IMR-90 (cell line): ENCODE measurements around the gene AFDN. TPM values are rescaled to one million over a fixed set of nuclear protein-coding genes. Genes with fewer than 3 reads are reported as not detected.

Experiments used
- ATAC-seq: fragments of 200-7000 bp; cut with Tn5 transposase; 2 replicates; pipeline ENCODE4 v1.9.1; 2020; ENCODE audit warnings: low read depth, mild to moderate bottlenecking, moderate library complexity
- BruUV-seq: library from RNA; stranded (reverse); fragments of 400-500 nt; replicated peaks from 2 replicates; lab custom pipeline; 2021; lab: Mats Ljungman, UMichigan
- CTCF ChIA-PET: fragments of 300-600 bp; formaldehyde crosslinking; extraction: SDS; loops from one replicate; lab custom pipeline; 2021; ENCODE audit warnings: antibody characterized with exemption; lab: Yijun Ruan, JAX
- POLR2A ChIA-PET: fragments of 300-600 bp; sonication (Branson Sonifier 250); formaldehyde crosslinking; loops from one replicate; lab custom pipeline; 2022; ENCODE audit warnings: antibody characterized with exemption; ENCODE audit not compliant: unreplicated experiment; lab: Charles Lee
- DNase-seq: peaks from one replicate; pipeline ENCODE4 v3.0.0; 2013
- H2AFZ ChIP-seq: replicated peaks from 2 replicates; pipeline ENCODE3; 2013; ENCODE audit warnings: low read length, mild to moderate bottlenecking; ENCODE audit not compliant: poor library complexity
- H2AK5ac ChIP-seq: 2 replicates; pipeline ENCODE4 v1.6.1; 2013; ENCODE audit warnings: low read depth, low read length, inconsistent platforms
- H2AK9ac ChIP-seq: replicated peaks from 2 replicates; pipeline ENCODE3; 2013; ENCODE audit warnings: mild to moderate bottlenecking, low read depth, low read length, moderate library complexity; ENCODE audit not compliant: poor library complexity
- H2BK120ac ChIP-seq: 2 replicates; pipeline ENCODE4 v1.6.1; 2013; ENCODE audit warnings: low read depth, low read length, inconsistent platforms
- H2BK15ac ChIP-seq: 3 replicates; pipeline ENCODE4 v1.6.1; 2013; ENCODE audit warnings: low read depth, low read length, inconsistent platforms
- H2BK20ac ChIP-seq: 2 replicates; pipeline ENCODE4 v1.6.1; 2013; ENCODE audit warnings: low read depth, mild to moderate bottlenecking, inconsistent platforms, low read length, moderate library complexity
- H2BK5ac ChIP-seq: 2 replicates; pipeline ENCODE4 v1.6.1; 2013; ENCODE audit warnings: mild to moderate bottlenecking, low read depth, low read length, inconsistent platforms; ENCODE audit not compliant: poor library complexity, severe bottlenecking
- H3K14ac ChIP-seq: replicated peaks from 2 replicates; pipeline ENCODE4 v1.6.1; 2013; ENCODE audit warnings: low read depth, low read length, inconsistent platforms
- H3K18ac ChIP-seq: 2 replicates; pipeline ENCODE4 v1.6.1; 2013; ENCODE audit warnings: low read depth, low read length, control low read depth
- H3K23ac ChIP-seq: 2 replicates; pipeline ENCODE4 v1.6.1; 2013; ENCODE audit warnings: low read depth, low read length, inconsistent platforms
- H3K27ac ChIP-seq: 2 replicates; pipeline ENCODE4 v1.5.1; 2013; ENCODE audit warnings: mild to moderate bottlenecking, control low read depth, low read length; ENCODE audit not compliant: insufficient read depth
- H3K27me3 ChIP-seq: 2 replicates; pipeline ENCODE4 v1.6.1; 2013; ENCODE audit warnings: low read length; ENCODE audit not compliant: control insufficient read depth, insufficient read depth
- H3K36me3 ChIP-seq: 2 replicates; pipeline ENCODE4 v1.6.1; 2013; ENCODE audit warnings: low read length, mixed read lengths; ENCODE audit not compliant: control insufficient read depth, insufficient read depth
- H3K4ac ChIP-seq: 2 replicates; pipeline ENCODE4 v1.6.1; 2013; ENCODE audit warnings: low read depth, low read length, inconsistent platforms
- H3K4me1 ChIP-seq: 2 replicates; pipeline ENCODE4 v1.6.1; 2013; ENCODE audit warnings: low read length, mixed read lengths; ENCODE audit not compliant: control insufficient read depth, insufficient read depth
- H3K4me2 ChIP-seq: 2 replicates; pipeline ENCODE4 v1.6.1; 2013; ENCODE audit warnings: low read depth, mild to moderate bottlenecking, control low read depth, low read length, moderate library complexity
- H3K4me3 ChIP-seq: 2 replicates; pipeline ENCODE4 v1.5.1; 2013; ENCODE audit warnings: low read depth, mild to moderate bottlenecking, control low read depth, low read length, moderate library complexity; ENCODE audit not compliant: insufficient read depth
- H3K56ac ChIP-seq: 2 replicates; pipeline ENCODE4 v1.6.1; 2013; ENCODE audit warnings: low read length, inconsistent platforms; ENCODE audit not compliant: insufficient read depth; ENCODE audit errors: extremely low read depth
- H3K79me1 ChIP-seq, 2 experiments: 2 replicates each; pipeline ENCODE4 v1.6.1; 2013; ENCODE audit warnings: low read length in 2 of 2, inconsistent platforms in 1 of 2, low read depth in 1 of 2
- H3K9ac ChIP-seq: 2 replicates; pipeline ENCODE4 v1.6.1; 2013; ENCODE audit warnings: low read depth, low read length, control low read depth
- H3K9me1 ChIP-seq: 2 replicates; pipeline ENCODE4 v1.6.1; 2013; ENCODE audit warnings: low read length, inconsistent platforms; ENCODE audit not compliant: insufficient read depth
- H3K9me3 ChIP-seq: 2 replicates; pipeline ENCODE4 v1.6.1; 2013; ENCODE audit warnings: low read length; ENCODE audit not compliant: control insufficient read depth, insufficient read depth
- H4K20me1 ChIP-seq: 2 replicates; pipeline ENCODE4 v1.6.1; 2013; ENCODE audit warnings: low read length, inconsistent platforms; ENCODE audit not compliant: insufficient read depth
- H4K5ac ChIP-seq: 2 replicates; pipeline ENCODE4 v1.6.1; 2013; ENCODE audit warnings: mild to moderate bottlenecking, low read depth, low read length, control low read depth
- H4K8ac ChIP-seq, 2 experiments: 2 replicates each; pipeline ENCODE4 v1.6.1; 2013; ENCODE audit warnings: low read depth in 2 of 2, low read length in 2 of 2, control low read depth in 1 of 2, inconsistent platforms in 1 of 2
- H4K91ac ChIP-seq: 2 replicates; pipeline ENCODE4 v1.6.1; 2013; ENCODE audit warnings: low read depth, low read length, inconsistent platforms; ENCODE audit not compliant: insufficient read depth
- FOS ChIP-seq: fragments of 150-350 bp; IDR thresholded peaks from 2 replicates; pipeline ENCODE4 v1.6.1; 2016; ENCODE audit warnings: low read depth, low read length
- MAFK ChIP-seq: IDR thresholded peaks from 2 replicates; pipeline ENCODE4 v1.6.1; 2012; ENCODE audit warnings: low read depth, low read length, improper control_type of control experiment
- MXI1 ChIP-seq: IDR thresholded peaks from 2 replicates; pipeline ENCODE4 v1.6.1; 2012; ENCODE audit warnings: low read depth, mild to moderate bottlenecking, low read length, moderate library complexity, borderline replicate concordance
- NFE2L2 ChIP-seq: fragments of 150-350 bp; IDR thresholded peaks from 2 replicates; pipeline ENCODE4 v1.6.1; 2016; ENCODE audit warnings: low read depth, mild to moderate bottlenecking, low read length
- RCOR1 ChIP-seq: IDR thresholded peaks from 2 replicates; pipeline ENCODE4 v1.6.1; 2012; ENCODE audit warnings: mild to moderate bottlenecking, low read length, improper control_type of control experiment; ENCODE audit not compliant: insufficient replicate concordance
- WGBS, 2 experiments: methylation state at CpG; one replicate each; pipeline versions ENCODE4 v1.1.5 to v1.1.7; 2013; ENCODE audit warnings: missing lambda C conversion rate in 2 of 2; ENCODE audit not compliant: insufficient read length in 1 of 2; ENCODE audit errors: extremely low coverage in 2 of 2; 5-methylcytosine and 5-hydroxymethylcytosine counted together
- dilution Hi-C: fragments of 300-500 bp; cut with HindIII; formaldehyde crosslinking; loops from one replicate; pipeline ENCODE4 v1.14.3; 2018; ENCODE audit warnings: low sequenced_read_pairs; ENCODE audit not compliant: unreplicated experiment
- in situ Hi-C: fragments of 300-500 bp; cut with MboI; formaldehyde crosslinking; loops from 3 replicates; pipeline ENCODE4 v1.14.3; 2019; ENCODE audit warnings: low sequenced_read_pairs, inconsistent platforms, mixed read lengths
- intact Hi-C: fragments of 100-400 bp; cut with micrococcal nuclease; formaldehyde crosslinking; loops from 2 replicates; pipeline ENCODE4 v1.10.0; 2022
- polyA plus RNA-seq, 3 experiments: library from polyadenylated mRNA; depleted of rRNA; stranded (reverse); fragments of >200 nt; gene quantifications; 2 replicates each; pipeline ENCODE4 v1.2.3, GENCODE V29; 2012; ENCODE audit warnings: low replicate concordance in 1 of 3
- total RNA-seq: library from RNA; depleted of rRNA; stranded (reverse); fragments of >200 nt; gene quantifications from 2 replicates; pipeline ENCODE4 v1.2.3, GENCODE V29; 2012

The AFDN gene
- total and polyA plus RNA-seq, 2 of the 4 experiments (the other 2 are of a cell fraction): 11.6 to 20.8 TPM

DNA sequence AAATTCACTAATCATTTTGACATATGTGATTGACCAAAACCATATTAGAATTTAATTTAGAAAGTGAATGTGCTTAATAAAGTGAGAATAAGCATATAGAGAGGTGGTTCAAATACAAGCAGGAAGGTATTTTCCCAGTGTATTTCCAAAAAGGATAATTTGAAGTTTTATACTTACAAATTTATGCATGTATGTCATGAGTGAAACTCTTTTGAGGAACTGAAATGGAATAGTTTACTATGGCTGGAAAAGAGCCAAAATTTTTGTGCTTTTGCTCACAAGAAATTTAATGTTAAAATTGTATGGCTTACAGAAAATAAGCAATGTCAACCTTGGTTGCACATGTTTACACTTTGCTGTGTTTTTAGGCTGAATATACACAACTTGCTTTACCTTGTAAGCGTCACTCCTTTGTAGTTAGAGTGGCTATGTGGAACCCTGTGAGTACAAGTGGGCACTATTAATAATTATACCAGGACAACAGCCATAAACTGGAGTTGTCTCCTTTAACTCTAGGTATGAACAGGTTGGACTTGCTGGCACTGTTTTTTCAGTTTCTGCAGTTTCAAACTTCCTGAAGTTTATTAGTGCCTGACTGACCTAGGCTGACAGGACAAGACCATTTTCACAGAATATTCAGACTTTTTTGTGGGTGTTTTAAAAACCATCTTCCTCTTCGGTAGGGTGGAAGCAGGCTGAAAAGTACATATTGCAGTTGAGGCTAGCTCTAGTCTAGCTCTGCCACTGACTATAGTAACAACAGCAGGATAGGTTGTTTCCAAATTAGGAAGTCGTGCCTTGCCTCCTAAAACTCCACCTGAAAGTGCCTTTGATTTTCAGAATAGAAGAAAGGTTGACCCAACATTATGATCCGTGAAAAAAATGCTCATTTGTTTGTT is 6.0 kb downstream of the AFDN start:
- POLR2A ChIA-PET: no interaction called here

More for the DNA sequence above, 6.0 kb downstream of the AFDN start:
- no peaks in the 10 kb centered on the region for H3K27me3 ChIP-seq
- H3K9ac ChIP-seq: no peak overlapping the region
- no peak overlapping the region for H2AK9ac ChIP-seq
- H2BK15ac ChIP-seq: no peak overlapping the region
- no peak overlapping the region for H2BK20ac ChIP-seq
- no peak overlapping the region for H2BK5ac ChIP-seq
- peaks cover 16% of the 10 kb centered on the region for H4K20me1 ChIP-seq
- H2AK5ac ChIP-seq: no peak overlapping the region
- no peak overlapping the region for H3K18ac ChIP-seq
- no peaks in the 10 kb centered on the region for H3K4me1 ChIP-seq
- no peak overlapping the region for H2BK120ac ChIP-seq
- no peak overlapping the region for H4K8ac ChIP-seq
- no peak overlapping the region for H2AFZ ChIP-seq
- no peak overlapping the region for H4K5ac ChIP-seq
- H3K14ac ChIP-seq: no peak overlapping the region
- H4K91ac ChIP-seq: no peak overlapping the region
- no CpG with 5 or more reads among the region's 4 CpGs for WGBS, 2 experiments
- H3K56ac ChIP-seq: no peak overlapping the region
- no TSS peak for BruUV-seq
- H3K36me3 ChIP-seq: no peaks in the 10 kb centered on the region
- intact Hi-C loops: loop anchor here (2.0 kb wide), 1 partner anchor 16 kb away; no protein-coding TSS in a partner anchor
- H3K9me3 ChIP-seq: no peaks in the 10 kb centered on the region
- no peak overlapping the region for H3K4ac ChIP-seq
- H3K27ac ChIP-seq: no peak overlapping the region
- H3K4me3 ChIP-seq: no peak overlapping the region
- no peak overlapping the region for H3K4me2 ChIP-seq
- CTCF ChIA-PET: no interaction called here
- H3K23ac ChIP-seq: no peak overlapping the region
- DNase-seq (peak; percentile 33), ATAC-seq (no peak)
- TF ChIP-seq MXI1 (no peak), MAFK (no peak), NFE2L2 (no peak), RCOR1 (no peak), FOS (no peak)
- in situ Hi-C loops: no loop called here
- peaks cover 16 to 24% of the 10 kb centered on the region in 2 experiments for H3K79me1 ChIP-seq
- dilution Hi-C loops: no loop called here
- H3K9me1 ChIP-seq: no peaks in the 10 kb centered on the region
